ENCODE measurements around the gene CUEDC2. TPM values are rescaled to one million over a fixed set of nuclear protein-coding genes. Genes with fewer than 3 reads are reported as not detected.

The CUEDC2 gene
- total RNA-seq, 1 donor: 45.2 TPM

DNA sequence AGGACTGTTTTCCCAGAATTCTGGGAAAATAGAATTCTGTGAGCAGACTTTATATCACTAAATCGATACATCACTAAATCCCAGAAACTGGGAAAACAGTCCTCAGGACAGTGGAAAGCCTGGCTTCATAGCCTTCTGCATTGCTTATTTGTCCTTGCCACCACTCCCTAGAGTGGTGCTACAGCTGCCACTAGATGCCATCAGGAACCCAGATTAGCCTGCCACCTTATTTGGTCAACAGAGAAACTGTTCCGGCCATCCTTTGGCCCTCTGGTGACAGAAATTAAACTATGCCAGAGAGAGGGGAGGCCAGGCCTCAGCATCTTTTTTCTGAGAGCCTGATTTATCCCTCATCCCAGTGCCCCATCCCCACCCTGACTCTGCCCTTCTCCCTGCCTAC, 56.5 kb downstream of the CUEDC2 start:
- no peak for DNase-seq (ENCODE audit: low read depth in 2 of 3, low spot score in 2 of 3)

DNA sequence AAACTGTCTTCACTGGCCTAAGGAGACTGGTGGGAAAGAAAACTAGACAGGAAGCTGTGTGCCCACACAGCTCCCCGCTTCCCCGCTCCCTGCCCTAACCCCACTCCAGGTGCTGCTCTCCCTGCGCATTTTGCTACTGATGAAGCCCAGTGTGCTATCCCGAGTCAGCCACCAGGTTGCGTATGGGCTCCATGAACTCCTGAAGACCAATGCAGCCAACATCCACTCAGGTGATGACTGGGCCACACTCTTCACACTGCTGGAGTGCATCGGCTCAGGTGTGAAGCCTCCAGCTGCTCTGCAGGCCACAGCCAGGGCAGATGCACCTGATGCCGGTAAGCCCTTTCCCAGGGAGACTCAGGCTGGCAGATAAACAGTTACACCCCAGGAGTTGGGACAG, 57.1 kb downstream of the CUEDC2 start:
- peak in 1 of 3 donors; percentile 19 for DNase-seq (ENCODE audit: low read depth in 2 of 3, low spot score in 2 of 3)

Small RNA genes lying within 50 kb of the gene (small RNA-seq; reads per million reads assigned to genes)
- gene MIR146B: 4,190 reads per million, percentile 100 among the genes with 10 or more reads in this experiment

Other genes with a start within 250 kb of the CUEDC2 start
- not detected for gene ELOVL3, start 206.3 kb downstream of the CUEDC2 start, total RNA-seq
- not detected for gene PITX3, start 191.1 kb downstream of the CUEDC2 start, total RNA-seq
- 24.8 TPM for gene GBF1, start 187.0 kb downstream of the CUEDC2 start, total RNA-seq
- gene NFKB2, start 36.9 kb downstream of the CUEDC2 start, total RNA-seq: 50.4 TPM
- gene PSD, start 13.8 kb downstream of the CUEDC2 start, total RNA-seq: 4.6 TPM
- 21.8 TPM for gene FBXL15, start 11.7 kb downstream of the CUEDC2 start, total RNA-seq
- gene C10orf95, start 19.0 kb upstream of the CUEDC2 start, total RNA-seq: 0.27 TPM
- gene ACTR1A, start 70.1 kb upstream of the CUEDC2 start, total RNA-seq: 104 TPM
- gene SUFU, start 71.4 kb upstream of the CUEDC2 start, total RNA-seq: 6.7 TPM
- gene TRIM8, start 211.9 kb upstream of the CUEDC2 start, total RNA-seq: 65.7 TPM